HepG2 (cell line): ENCODE measurements around the gene CACNB4. TPM values are rescaled to one million over a fixed set of nuclear protein-coding genes. Genes with fewer than 3 reads are reported as not detected.
A peak's percentile ranks its signal among the peaks of the same experiment; 100 is the strongest.

ENCODE experiments used
- ESRRA ChIP-seq: sonication (generic); formaldehyde crosslinking; IDR thresholded peaks from 2 replicates; pipeline ENCODE4 v1.5.1; 2020; ENCODE audit warnings: mild to moderate bottlenecking, low read depth, missing genetic modification reagents
- GATA4 ChIP-seq: sonication (generic); IDR thresholded peaks from 2 replicates; pipeline ENCODE4 v1.6.1; 2016; ENCODE audit warnings: antibody characterized with exemption, low read depth, borderline replicate concordance
- RARA ChIP-seq: IDR thresholded peaks from 2 replicates; pipeline ENCODE4 v1.6.1; 2016; ENCODE audit warnings: missing genetic modification reagents, missing compliant biosample characterization
- RFX1 ChIP-seq: fragments of 450-650 bp; IDR thresholded peaks from 2 replicates; pipeline ENCODE4 v1.6.1; 2017
- STAT6 ChIP-seq: sonication (generic); formaldehyde crosslinking; IDR thresholded peaks from 2 replicates; pipeline ENCODE4 v1.4.0; 2020; ENCODE audit warnings: missing genetic modification reagents, mild to moderate bottlenecking, borderline replicate concordance
- ZNF292 ChIP-seq: sonication (generic); formaldehyde crosslinking; IDR thresholded peaks from 2 replicates; pipeline ENCODE4 v1.8.1; 2022; ENCODE audit warnings: mild to moderate bottlenecking, low read depth, missing genetic modification reagents, borderline replicate concordance
- polyA plus RNA-seq, 8 experiments: library from polyadenylated mRNA; depleted of rRNA in 3 of 8; stranded (reverse) in 7 of 8; unstranded in 1 of 8; fragments of >200 nt; fragmentation: Illumina TruSeq in 4 of 8; extraction: Trizol in 4 of 8; gene quantifications; 2 replicates each; pipeline versions ENCODE4 v1.2.1 to v1.2.3, GENCODE V29; 2011 to 2016; ENCODE audit warnings: low read depth in 4 of 8, missing spikeins in 1 of 8, mixed read lengths in 1 of 8; ENCODE audit not compliant: insufficient read depth in 1 of 8
- total RNA-seq, 5 experiments: library from RNA; depleted of rRNA; stranded (reverse); fragments of >200 nt; fragmentation: Illumina TruSeq; extraction: Trizol; gene quantifications; 2 replicates each; pipeline ENCODE4 v1.2.3, GENCODE V29; 2016; ENCODE audit warnings: low read depth in 1 of 5
- TF ChIP-seq, protein P1 (sequence below): IDR thresholded peaks from 2 replicates; pipeline ENCODE4 v1.4.0; 2020; ENCODE audit warnings: mild to moderate bottlenecking, missing genetic modification reagents
- TF ChIP-seq, protein P2 (sequence below): sonication (generic); formaldehyde crosslinking; IDR thresholded peaks from 2 replicates; pipeline ENCODE4 v1.8.1; 2022; ENCODE audit warnings: low read depth, mild to moderate bottlenecking, missing genetic modification reagents
- TF ChIP-seq, protein P3 (sequence below): fragments of 450-650 bp; IDR thresholded peaks from 2 replicates; pipeline ENCODE4 v1.6.1; 2016
- TF ChIP-seq, protein P4 (sequence below): IDR thresholded peaks from 2 replicates; pipeline ENCODE4 v1.6.1; 2018; ENCODE audit warnings: missing genetic modification reagents

CACNB4 gene
- total and polyA plus RNA-seq, 2 of the 13 experiments (the other 11 are each of a cell fraction or from before 2014, with no cell fraction given), result 5.1 to 14.3 TPM

DNA sequence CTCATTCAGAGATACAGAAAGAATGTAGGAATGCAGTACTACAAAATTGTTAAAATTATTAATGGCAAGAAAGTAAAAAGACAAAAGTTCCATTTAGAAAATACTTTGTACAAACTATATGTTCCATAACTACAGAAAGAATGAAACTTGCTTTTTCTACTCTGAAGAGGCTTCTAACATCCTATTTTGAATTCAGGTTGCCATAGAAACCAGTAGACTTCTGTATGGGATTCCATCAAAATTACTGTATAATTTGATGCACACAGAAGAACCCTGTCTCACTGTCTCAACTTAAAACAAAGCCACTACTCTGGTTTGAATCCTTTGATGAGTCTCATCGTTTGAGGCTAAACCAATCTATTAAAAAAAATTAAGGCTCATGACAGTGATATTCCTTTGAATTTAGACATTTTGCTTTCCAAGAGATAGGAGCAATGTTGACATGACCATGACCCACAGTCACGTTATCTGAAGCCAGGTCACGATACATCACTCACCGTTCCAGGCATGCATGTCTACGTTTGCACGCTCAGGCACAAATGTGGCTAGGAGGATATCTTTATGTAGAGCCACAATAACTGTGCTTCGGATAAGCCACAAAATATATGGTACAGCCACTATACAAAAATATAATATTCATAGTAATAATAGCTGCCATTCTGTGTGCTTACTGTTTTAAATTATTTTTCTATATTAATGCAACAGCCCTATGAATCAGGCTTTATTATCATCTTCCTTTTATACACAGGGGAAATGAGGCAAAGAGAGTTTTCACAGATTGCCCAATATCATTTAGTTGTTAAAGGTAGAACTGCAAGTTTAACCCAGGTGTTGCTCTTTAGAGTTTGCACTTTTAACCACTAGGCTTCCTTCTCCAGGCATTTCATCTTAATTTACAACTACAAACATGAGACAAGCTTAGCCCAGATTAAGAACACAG, 82.4 kb downstream of the CACNB4 start (continued):
- TF ChIP-seq, protein P1, sequence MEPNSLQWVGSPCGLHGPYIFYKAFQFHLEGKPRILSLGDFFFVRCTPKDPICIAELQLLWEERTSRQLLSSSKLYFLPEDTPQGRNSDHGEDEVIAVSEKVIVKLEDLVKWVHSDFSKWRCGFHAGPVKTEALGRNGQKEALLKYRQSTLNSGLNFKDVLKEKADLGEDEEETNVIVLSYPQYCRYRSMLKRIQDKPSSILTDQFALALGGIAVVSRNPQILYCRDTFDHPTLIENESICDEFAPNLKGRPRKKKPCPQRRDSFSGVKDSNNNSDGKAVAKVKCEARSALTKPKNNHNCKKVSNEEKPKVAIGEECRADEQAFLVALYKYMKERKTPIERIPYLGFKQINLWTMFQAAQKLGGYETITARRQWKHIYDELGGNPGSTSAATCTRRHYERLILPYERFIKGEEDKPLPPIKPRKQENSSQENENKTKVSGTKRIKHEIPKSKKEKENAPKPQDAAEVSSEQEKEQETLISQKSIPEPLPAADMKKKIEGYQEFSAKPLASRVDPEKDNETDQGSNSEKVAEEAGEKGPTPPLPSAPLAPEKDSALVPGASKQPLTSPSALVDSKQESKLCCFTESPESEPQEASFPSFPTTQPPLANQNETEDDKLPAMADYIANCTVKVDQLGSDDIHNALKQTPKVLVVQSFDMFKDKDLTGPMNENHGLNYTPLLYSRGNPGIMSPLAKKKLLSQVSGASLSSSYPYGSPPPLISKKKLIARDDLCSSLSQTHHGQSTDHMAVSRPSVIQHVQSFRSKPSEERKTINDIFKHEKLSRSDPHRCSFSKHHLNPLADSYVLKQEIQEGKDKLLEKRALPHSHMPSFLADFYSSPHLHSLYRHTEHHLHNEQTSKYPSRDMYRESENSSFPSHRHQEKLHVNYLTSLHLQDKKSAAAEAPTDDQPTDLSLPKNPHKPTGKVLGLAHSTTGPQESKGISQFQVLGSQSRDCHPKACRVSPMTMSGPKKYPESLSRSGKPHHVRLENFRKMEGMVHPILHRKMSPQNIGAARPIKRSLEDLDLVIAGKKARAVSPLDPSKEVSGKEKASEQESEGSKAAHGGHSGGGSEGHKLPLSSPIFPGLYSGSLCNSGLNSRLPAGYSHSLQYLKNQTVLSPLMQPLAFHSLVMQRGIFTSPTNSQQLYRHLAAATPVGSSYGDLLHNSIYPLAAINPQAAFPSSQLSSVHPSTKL, result peak; percentile 89
- TF ChIP-seq ESRRA (CRISPR knock-in tag), result no peak
- peak; percentile 90 for TF ChIP-seq RARA (CRISPR knock-in tag)
- no peak; the same call in 1 of the 2 replicates for TF ChIP-seq GATA4
- no peak for TF ChIP-seq STAT6 (CRISPR knock-in tag)
- TF ChIP-seq, protein P2, sequence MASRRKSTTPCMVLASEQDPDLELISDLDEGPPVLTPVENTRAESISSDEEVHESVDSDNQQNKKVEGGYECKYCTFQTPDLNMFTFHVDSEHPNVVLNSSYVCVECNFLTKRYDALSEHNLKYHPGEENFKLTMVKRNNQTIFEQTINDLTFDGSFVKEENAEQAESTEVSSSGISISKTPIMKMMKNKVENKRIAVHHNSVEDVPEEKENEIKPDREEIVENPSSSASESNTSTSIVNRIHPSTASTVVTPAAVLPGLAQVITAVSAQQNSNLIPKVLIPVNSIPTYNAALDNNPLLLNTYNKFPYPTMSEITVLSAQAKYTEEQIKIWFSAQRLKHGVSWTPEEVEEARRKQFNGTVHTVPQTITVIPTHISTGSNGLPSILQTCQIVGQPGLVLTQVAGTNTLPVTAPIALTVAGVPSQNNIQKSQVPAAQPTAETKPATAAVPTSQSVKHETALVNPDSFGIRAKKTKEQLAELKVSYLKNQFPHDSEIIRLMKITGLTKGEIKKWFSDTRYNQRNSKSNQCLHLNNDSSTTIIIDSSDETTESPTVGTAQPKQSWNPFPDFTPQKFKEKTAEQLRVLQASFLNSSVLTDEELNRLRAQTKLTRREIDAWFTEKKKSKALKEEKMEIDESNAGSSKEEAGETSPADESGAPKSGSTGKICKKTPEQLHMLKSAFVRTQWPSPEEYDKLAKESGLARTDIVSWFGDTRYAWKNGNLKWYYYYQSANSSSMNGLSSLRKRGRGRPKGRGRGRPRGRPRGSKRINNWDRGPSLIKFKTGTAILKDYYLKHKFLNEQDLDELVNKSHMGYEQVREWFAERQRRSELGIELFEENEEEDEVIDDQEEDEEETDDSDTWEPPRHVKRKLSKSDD (CRISPR knock-in tag), result no peak
- TF ChIP-seq ZNF292, result no peak
- peak; percentile 33; the same call in 1 of the 2 replicates for TF ChIP-seq RFX1
- TF ChIP-seq, protein P3, sequence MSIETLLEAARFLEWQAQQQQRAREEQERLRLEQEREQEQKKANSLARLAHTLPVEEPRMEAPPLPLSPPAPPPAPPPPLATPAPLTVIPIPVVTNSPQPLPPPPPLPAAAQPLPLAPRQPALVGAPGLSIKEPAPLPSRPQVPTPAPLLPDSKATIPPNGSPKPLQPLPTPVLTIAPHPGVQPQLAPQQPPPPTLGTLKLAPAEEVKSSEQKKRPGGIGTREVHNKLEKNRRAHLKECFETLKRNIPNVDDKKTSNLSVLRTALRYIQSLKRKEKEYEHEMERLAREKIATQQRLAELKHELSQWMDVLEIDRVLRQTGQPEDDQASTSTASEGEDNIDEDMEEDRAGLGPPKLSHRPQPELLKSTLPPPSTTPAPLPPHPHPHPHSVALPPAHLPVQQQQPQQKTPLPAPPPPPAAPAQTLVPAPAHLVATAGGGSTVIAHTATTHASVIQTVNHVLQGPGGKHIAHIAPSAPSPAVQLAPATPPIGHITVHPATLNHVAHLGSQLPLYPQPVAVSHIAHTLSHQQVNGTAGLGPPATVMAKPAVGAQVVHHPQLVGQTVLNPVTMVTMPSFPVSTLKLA, result no peak
- TF ChIP-seq, protein P4, sequence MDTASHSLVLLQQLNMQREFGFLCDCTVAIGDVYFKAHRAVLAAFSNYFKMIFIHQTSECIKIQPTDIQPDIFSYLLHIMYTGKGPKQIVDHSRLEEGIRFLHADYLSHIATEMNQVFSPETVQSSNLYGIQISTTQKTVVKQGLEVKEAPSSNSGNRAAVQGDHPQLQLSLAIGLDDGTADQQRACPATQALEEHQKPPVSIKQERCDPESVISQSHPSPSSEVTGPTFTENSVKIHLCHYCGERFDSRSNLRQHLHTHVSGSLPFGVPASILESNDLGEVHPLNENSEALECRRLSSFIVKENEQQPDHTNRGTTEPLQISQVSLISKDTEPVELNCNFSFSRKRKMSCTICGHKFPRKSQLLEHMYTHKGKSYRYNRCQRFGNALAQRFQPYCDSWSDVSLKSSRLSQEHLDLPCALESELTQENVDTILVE (CRISPR knock-in tag), result no peak
